GM19328 (cell line): Measurements from ENCODE around the gene DENND5B.

ENCODE experiments used
- ATAC-seq: cut with Tn5 transposase; IDR thresholded peaks from one replicate; pipeline ENCODE4 v1.9.1; 2021; ENCODE audit warnings: mild to moderate bottlenecking, moderate library complexity; ENCODE audit not compliant: unreplicated experiment

The DENND5B gene

GRCh38 chr12:31343139-31343538 lies 247.8 kb downstream of the DENND5B start:
- ATAC-seq, result no peak

- ATAC-seq, result no peak
These were observed 248.7 kb downstream of the DENND5B start for GRCh38 chr12:31342286-31342685.

GRCh38 chr12:31339831-31340622 lies 250.9 kb downstream of the DENND5B start:
- no peak for ATAC-seq

- ATAC-seq, result no peak
These were observed 253.0 kb downstream of the DENND5B start for GRCh38 chr12:31337952-31338351.
